ENCODE data around the gene LRR1.
A peak's percentile ranks its signal among the peaks of the same experiment; 100 is the strongest.
"Not testable (repeated sequence)": the region's sequence is repeated elsewhere in the genome, so short reads cannot be mapped to it uniquely, and the experiment has no call there.

The LRR1 gene

DNA sequence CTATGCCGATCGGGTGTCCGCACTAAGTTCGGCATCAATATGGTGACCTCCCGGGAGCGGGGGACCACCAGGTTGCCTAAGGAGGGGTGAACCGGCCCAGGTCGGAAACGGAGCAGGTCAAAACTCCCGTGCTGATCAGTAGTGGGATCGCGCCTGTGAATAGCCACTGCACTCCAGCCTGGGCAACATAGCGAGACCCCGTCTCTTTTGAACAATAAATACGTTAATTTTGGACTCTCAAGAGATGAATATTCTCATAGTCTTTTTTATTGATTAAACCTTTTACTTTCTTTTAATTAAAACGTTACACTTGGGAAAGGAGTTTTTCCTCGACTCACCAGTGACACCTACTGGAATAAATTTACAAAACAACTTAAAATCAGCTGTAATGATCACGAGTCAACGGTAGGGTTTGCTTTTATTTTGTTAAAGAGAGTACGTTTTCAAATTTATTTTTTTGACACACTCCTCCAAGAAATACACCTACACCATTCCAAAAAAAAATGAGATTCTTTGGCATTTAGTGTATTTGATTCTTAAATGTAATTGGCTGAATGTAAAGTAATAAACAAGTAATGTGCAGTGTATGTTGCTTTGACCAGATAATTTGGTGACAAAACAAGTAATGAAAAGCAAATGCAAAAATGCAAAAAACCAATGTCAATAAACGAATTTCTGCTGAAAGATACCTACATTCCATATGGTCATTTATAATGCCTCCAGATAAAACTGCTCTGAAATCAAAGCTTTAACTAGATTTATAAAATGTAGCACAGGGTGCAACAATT is 11.9 kb upstream of the LRR1 start:
- peak; percentile 43 for DNase-seq (ENCODE audit: low spot score)

GRCh38 chr14:49589387-49589786 is 9.4 kb upstream of the LRR1 start:
- no peak for DNase-seq (ENCODE audit: low spot score)

DNA sequence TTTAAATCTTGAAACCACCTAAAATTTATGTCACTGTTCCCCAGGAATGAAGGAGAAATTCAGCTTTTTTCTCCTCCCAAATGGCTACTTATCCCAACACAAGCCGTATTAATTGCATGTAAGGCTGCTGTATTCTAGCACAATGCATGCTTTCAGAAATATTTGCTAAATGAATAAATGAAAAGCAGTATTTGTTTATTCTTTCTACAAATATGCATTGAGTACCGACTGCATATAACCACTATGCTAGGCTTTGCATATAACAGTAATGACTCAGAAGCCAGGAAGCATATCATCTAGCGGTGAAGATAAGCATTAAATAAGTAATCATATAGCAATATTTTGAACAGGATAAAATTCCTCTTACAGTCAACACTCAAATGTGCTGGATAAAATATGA is 5.7 kb upstream of the LRR1 start:
- no peak for DNase-seq (ENCODE audit: low spot score)

DNA sequence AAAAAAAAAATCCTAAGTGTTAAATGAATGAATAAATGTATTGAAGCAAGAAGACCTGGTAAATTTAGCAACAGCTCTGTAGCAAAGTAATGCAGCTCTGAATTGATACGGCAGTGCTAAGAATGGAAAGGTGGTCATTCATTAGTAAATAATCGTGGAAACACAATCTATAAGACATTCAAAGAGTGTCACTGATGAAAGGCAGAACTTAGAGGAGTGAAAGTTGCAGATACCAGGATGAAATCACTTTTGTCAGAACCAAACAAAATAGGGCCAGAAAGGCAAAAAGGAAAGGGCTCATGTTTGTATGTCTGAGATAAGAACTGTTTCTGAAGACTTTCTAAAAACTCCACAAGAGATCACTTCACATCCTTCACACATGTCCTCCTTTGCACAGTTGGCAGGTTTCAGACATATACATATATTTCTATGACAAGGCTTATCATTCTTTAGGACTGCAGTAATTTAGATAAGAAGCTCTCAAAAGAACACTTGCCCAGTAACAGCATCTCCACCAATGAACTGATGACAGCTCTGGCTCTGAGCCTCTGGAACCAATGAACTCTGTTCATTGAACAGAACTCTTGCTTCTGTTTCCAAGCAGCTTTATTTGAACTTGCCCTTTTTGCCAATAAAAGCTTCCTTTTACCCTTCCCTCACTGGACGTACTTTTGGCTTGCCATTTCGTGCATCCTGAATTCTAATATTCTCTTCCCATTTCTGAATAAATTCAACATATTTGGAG is 4.2 kb upstream of the LRR1 start:
- no peak for DNase-seq (ENCODE audit: low spot score)

- DNase-seq (ENCODE audit: low spot score) = no peak
These were observed 603 bp upstream of the LRR1 start for GRCh38 chr14:49598189-49598484.

DNA sequence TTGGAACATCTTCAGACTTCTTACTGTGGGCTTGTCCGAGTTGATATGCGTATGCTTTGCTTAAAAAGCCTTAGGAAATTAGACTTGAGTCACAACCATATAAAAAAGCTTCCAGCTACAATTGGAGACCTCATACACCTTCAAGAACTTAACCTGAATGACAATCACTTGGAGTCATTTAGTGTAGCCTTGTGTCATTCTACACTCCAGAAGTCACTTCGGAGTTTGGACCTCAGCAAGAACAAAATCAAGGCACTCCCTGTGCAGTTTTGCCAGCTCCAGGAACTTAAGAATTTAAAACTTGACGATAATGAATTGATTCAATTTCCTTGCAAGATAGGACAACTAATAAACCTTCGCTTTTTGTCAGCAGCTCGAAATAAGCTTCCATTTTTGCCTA is 8.8 kb downstream of the LRR1 start:
- no peak for DNase-seq (ENCODE audit: low spot score)

DNA sequence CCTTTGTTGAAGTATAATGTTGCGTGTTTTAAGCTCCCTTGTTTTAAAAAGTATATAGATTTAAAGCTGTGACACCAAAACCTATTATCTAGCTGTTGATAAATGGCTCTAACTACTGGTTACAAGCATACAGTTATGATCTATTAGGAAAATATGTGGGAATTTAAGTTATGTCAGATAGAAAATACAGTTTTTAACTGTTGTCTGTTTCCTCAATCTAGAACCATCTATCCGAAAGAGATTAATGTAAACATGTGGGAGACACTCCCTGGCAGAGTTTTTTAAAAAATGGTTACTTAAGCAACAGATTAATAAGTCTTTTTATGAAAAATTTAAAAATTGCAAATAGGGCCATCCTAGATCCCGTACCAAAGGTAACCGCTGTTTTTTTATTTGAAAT is 13.5 kb downstream of the LRR1 start:
- DNase-seq (ENCODE audit: low spot score) = no peak

DNA sequence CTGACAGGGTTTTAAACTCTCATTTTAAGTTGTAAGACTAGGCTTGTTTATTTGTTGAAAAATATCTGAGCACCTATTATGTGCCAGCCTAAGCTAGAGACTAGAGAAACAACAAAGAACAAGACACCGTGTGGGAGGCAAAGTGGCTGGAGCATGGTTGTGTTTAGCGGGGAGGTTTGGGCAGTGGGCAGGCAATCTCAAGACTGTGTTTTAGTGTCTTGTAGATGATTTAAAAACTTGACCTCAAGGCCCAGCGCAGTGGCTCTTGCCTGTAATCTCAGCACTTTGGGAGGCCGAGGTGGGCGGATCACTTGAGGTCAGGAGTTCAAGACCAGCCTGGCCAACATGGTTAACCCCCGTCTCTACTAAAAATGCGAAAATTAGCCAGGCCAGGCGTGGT is 13.9 kb downstream of the LRR1 start:
- no peak for DNase-seq (ENCODE audit: low spot score)

DNA sequence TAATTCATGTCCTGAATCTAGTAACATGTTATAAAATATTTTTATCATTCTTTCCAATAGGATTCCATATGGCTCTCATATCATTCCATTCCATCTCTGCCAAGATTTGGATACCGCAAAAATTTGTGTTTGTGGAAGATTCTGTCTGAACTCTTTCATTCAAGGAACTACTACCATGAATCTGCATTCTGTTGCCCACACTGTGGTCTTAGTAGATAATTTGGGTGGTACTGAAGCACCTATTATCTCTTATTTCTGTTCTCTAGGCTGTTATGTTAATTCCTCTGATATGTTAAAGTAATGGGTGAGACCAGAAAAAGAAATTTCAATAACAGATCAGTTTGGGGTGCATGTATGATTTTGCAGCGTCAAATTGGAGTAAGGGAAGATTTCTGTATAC is 15.5 kb downstream of the LRR1 start:
- DNase-seq (ENCODE audit: low spot score) = no peak

- DNase-seq (ENCODE audit: low spot score) = no peak
These were observed 17.0 kb downstream of the LRR1 start for GRCh38 chr14:49615776-49616175.

- DNase-seq (ENCODE audit: low spot score) = no peak
These were observed 19.2 kb downstream of the LRR1 start for GRCh38 chr14:49617852-49618519.

- DNase-seq (ENCODE audit: low spot score) = not testable (repeated sequence)
These were observed 20.5 kb downstream of the LRR1 start for GRCh38 chr14:49619273-49619672.

DNA sequence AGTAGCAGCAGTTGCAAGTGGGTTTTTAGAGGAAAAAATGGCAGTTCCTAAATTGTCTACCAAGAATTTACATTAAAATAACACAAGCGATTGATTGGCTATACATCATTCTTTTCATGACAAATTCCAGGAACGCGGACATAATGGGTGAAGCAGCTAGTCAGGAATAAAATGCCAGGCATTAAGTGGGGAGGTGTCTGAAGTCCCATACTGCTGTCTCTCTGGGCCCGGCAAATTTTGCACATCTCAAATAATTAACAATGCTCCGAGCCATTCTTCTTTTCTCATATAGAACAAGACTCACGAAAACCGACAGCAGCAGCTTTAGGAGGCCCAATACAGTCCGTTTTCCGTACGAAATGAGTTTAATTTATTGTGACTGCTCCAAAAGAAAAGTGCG is 21.0 kb downstream of the LRR1 start:
- no peak for DNase-seq (ENCODE audit: low spot score)

GRCh38 chr14:49620182-49621113 is 21.7 kb downstream of the LRR1 start, which contains the start of the genes MGAT2 and RPL36AL:
Gene MGAT2 (plus strand): TSS chr14:49620799. CDS start chr14:49621269, 470 bp downstream.
Gene RPL36AL (minus strand): TSS chr14:49620626. CDS start chr14:49619104, 1,522 bp downstream.
- DNase-seq (ENCODE audit: low spot score) = peak; percentile 98

DNA sequence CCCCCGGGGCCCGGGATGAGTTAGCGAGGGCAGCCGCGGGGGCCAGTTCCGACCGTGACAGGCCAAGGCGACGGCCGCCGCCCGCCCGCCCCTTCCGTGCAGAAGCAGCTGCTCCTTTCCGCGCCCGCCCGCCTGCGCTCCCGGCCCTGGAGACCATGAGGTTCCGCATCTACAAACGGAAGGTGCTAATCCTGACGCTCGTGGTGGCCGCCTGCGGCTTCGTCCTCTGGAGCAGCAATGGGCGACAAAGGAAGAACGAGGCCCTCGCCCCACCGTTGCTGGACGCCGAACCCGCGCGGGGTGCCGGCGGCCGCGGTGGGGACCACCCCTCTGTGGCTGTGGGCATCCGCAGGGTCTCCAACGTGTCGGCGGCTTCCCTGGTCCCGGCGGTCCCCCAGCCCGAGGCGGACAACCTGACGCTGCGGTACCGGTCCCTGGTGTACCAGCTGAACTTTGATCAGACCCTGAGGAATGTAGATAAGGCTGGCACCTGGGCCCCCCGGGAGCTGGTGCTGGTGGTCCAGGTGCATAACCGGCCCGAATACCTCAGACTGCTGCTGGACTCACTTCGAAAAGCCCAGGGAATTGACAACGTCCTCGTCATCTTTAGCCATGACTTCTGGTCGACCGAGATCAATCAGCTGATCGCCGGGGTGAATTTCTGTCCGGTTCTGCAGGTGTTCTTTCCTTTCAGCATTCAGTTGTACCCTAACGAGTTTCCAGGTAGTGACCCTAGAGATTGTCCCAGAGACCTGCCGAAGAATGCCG is 22.6 kb downstream of the LRR1 start:
- DNase-seq (ENCODE audit: low spot score) = peak; percentile 79

- no peak for DNase-seq (ENCODE audit: low spot score)
These were observed 23.4 kb downstream of the LRR1 start for GRCh38 chr14:49622022-49622607.

DNA sequence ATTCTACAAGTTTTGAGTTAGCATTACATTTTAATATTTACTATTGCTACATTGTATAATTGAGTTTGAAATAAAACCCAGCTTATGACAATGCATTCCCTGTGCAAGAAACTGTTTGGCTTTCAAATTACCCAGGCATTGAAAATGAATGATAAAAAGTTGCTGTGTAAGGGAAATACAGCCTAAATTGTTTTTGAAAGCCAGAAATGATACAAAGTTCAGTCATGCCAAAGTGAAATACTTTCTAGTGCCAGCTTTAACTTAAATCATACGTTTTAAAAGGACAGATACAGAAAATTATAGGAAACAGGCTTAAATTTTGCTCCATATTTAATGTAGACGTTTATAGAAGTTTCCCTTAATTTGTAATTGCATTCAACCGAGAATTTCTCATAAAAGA is 24.6 kb downstream of the LRR1 start:
- no peak for DNase-seq (ENCODE audit: low spot score)

- DNase-seq (ENCODE audit: low spot score) = no peak
These were observed 25.4 kb downstream of the LRR1 start for GRCh38 chr14:49623941-49624839.

GRCh38 chr14:49633640-49634546 is 35.2 kb downstream of the LRR1 start:
- peak; percentile 94 for DNase-seq (ENCODE audit: low spot score)
